MM.1S (cell line): ENCODE results near the gene TIMP2.

Experiments
- DNase-seq: peaks from one replicate; pipeline ENCODE4 v3.0.0-alpha.2; 2015
- H2AFZ ChIP-seq: fragments of 300-600 bp; sonication (generic); 2 replicates; pipeline ENCODE4 v1.6.0; 2016; ENCODE audit warnings: antibody characterized with exemption, low read length
- H3F3A ChIP-seq: fragments of 300-600 bp; sonication (generic); 2 replicates; pipeline ENCODE4 v1.6.1; 2016; ENCODE audit warnings: mild to moderate bottlenecking, antibody characterized with exemption, low read length, moderate library complexity, mixed read lengths; ENCODE audit not compliant: insufficient read depth
- H3K27ac ChIP-seq: fragments of 300-600 bp; sonication (generic); 2 replicates; pipeline ENCODE4 v1.5.1; 2016; ENCODE audit warnings: mild to moderate bottlenecking, low read length
- H3K27me3 ChIP-seq: fragments of 300-600 bp; sonication (generic); replicated peaks from 2 replicates; pipeline ENCODE4 v1.6.0; 2016; ENCODE audit warnings: low read length; ENCODE audit not compliant: insufficient read depth
- H3K36me3 ChIP-seq: fragments of 300-600 bp; sonication (generic); replicated peaks from 2 replicates; pipeline ENCODE4 v1.6.1; 2016; ENCODE audit warnings: mild to moderate bottlenecking, low read length, mixed read lengths; ENCODE audit not compliant: insufficient read depth
- H3K4me1 ChIP-seq: fragments of 300-600 bp; sonication (generic); 2 replicates; pipeline ENCODE4 v1.6.1; 2016; ENCODE audit warnings: low read length, mixed read lengths
- H3K4me2 ChIP-seq: fragments of 300-600 bp; sonication (generic); 2 replicates; pipeline ENCODE4 v1.6.0; 2016; ENCODE audit warnings: low read depth, low read length
- H3K4me3 ChIP-seq: fragments of 300-600 bp; sonication (generic); 2 replicates; pipeline ENCODE4 v1.5.1; 2016; ENCODE audit warnings: low read length, mixed read lengths
- H3K79me2 ChIP-seq: fragments of 300-600 bp; sonication (generic); 2 replicates; pipeline ENCODE4 v1.6.1; 2016; ENCODE audit warnings: mixed run types, low read length, mixed read lengths
- H3K9ac ChIP-seq: fragments of 300-600 bp; sonication (generic); 2 replicates; pipeline ENCODE4 v1.6.1; 2016; ENCODE audit warnings: low read length, mixed read lengths
- H3K9me2 ChIP-seq: fragments of 300-600 bp; sonication (generic); replicated peaks from 2 replicates; pipeline ENCODE4 v1.6.1; 2016; ENCODE audit warnings: mild to moderate bottlenecking, low read length, mixed read lengths; ENCODE audit not compliant: insufficient read depth
- H3K9me3 ChIP-seq: fragments of 300-600 bp; sonication (generic); replicated peaks from 2 replicates; pipeline ENCODE4 v1.6.1; 2016; ENCODE audit warnings: mild to moderate bottlenecking, low read length, mixed read lengths; ENCODE audit not compliant: insufficient read depth
- H4K20me1 ChIP-seq: fragments of 300-600 bp; sonication (generic); 2 replicates; pipeline ENCODE4 v1.6.1; 2016; ENCODE audit warnings: mild to moderate bottlenecking, low read length, moderate library complexity, mixed read lengths; ENCODE audit not compliant: insufficient read depth
- EZH2 ChIP-seq: fragments of 300-600 bp; sonication (generic); optimal IDR thresholded peaks from 2 replicates; pipeline ENCODE3; 2017; ENCODE audit warnings: low read depth, mild to moderate bottlenecking, antibody characterized with exemption, low read length, mixed read lengths
- EZH2phosphoT487 ChIP-seq: fragments of 300-600 bp; sonication (generic); IDR thresholded peaks from 2 replicates; pipeline ENCODE4 v1.6.1; 2018; ENCODE audit warnings: antibody characterized with exemption, low read length
- TF ChIP-seq, protein P1 (sequence below): fragments of 300-600 bp; sonication (generic); IDR thresholded peaks from 2 replicates; pipeline ENCODE4 v1.5.1; 2016; ENCODE audit warnings: antibody characterized with exemption, low read length, mixed read lengths

Gene TIMP2

DNA sequence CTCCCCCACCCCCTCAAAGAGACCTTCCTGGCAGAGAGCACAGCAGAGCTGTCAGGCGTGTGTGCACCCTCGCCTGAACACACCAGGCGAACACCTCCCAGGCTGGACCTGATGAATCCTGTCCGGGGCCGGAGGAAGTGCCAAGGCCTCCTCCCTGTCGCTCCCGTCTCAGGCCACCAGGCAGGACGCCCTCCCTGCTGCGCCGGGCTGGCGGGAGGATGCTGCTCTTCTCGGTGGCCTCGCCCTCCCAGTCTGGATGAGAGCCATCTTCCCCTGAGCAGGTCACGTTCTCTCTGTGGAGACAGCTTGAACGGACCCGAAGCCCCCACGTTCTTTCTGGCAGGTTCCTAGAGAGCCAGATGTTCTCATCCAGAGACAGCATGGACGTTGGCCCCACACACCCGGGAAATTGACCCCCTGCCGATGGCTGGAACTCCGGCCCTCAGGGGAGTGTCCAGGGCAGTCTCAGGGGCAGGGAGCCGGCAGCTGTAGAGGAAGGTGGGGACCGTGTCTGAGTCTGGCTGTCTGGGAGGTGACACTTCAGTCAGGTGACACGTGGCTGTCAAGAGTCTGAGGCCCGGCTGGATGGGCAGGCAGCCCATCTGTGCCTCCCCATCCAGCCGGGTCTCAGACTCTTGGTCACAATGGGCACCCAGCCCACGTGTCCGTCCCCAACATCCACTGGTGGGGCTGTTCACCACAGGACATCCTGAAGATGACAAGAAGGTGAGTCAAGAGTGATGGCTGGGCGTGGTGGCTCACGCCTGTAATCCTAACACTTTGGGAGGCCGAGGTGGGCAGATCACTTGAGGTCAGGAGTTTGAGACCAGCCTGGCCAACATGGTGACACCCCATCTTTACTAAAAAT lies 5.0 kb upstream of the TIMP2 start:
- Histone ChIP-seq H3K36me3 (no peaks in the 10 kb centered on the region), H3K4me3 (no peak overlapping the region), H3K4me1 (peaks cover 31% of the 10 kb centered on the region), H3K9me3 (no peaks in the 10 kb centered on the region), H4K20me1 (no peaks in the 10 kb centered on the region), H3K27me3 (no peaks in the 10 kb centered on the region), H3K9ac (no peak overlapping the region), H3F3A (peaks cover 19% of the 10 kb centered on the region), H3K9me2 (no peaks in the 10 kb centered on the region), H3K27ac (no peak overlapping the region), H3K4me2 (no peak overlapping the region), H3K79me2 (no peaks in the 10 kb centered on the region), H2AFZ (no peak overlapping the region)
- no peak for TF ChIP-seq EZH2phosphoT487
- TF ChIP-seq, protein P1, sequence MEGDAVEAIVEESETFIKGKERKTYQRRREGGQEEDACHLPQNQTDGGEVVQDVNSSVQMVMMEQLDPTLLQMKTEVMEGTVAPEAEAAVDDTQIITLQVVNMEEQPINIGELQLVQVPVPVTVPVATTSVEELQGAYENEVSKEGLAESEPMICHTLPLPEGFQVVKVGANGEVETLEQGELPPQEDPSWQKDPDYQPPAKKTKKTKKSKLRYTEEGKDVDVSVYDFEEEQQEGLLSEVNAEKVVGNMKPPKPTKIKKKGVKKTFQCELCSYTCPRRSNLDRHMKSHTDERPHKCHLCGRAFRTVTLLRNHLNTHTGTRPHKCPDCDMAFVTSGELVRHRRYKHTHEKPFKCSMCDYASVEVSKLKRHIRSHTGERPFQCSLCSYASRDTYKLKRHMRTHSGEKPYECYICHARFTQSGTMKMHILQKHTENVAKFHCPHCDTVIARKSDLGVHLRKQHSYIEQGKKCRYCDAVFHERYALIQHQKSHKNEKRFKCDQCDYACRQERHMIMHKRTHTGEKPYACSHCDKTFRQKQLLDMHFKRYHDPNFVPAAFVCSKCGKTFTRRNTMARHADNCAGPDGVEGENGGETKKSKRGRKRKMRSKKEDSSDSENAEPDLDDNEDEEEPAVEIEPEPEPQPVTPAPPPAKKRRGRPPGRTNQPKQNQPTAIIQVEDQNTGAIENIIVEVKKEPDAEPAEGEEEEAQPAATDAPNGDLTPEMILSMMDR = no peak
- TF ChIP-seq EZH2 = no peak
- no peak for DNase-seq

DNA sequence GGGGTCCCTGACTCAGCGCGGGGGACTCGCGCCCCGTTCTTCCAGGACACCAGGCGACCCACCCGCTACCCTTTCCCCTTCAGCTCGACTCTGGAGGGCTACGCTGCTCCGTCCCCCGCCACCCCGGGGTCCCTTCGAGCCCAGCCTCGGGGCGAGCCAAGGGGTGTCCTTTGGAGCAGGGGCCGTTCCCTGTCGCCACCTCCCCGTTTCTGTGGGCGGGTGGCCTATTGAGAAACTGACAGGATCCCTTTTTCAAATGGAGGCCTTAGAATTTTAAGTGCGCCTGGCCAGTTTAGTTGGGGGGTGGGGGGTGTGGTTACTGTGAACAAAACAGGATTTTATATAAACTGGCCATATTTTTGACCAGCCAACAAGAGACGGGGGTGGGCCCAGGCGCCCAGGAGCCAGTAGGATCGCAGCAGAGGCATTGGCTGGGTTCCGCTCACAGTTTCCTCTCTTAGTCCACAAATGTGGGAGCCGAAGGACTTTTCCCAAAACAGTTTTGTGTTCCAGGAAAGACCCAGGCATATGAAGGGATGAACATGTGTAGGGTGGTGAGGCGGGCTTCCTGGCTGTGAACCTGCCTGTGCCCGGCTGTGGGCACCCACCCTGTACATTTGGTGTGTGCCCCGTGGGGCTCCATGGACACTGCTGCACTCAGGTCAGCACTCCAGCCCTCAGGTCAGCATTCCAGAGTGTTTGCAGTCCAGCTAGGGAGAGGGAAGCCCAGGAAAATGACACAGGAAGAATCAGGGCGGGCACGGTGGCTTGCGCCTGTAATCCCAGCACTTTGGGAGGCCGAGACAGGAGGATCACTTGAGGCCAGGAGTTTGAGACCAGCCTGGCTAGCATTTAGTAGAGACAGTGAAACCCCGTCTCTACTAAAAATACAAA lies 722 bp upstream of the TIMP2 start:
- no peaks in the 10 kb centered on the region for H3K27me3 ChIP-seq
- H3K9me2 ChIP-seq = no peaks in the 10 kb centered on the region
- H3F3A ChIP-seq = peaks cover 12% of the 10 kb centered on the region
- H3K79me2 ChIP-seq = peaks cover 38% of the 10 kb centered on the region
- H4K20me1 ChIP-seq = 0 out of 2 replicates have a peak, but pooled peaks cover under 1% of the 10 kb centered on the region
- DNase-seq = no peak
- TF ChIP-seq EZH2 (no peak), EZH2phosphoT487 (no peak)
- TF ChIP-seq, protein P1 = no peak
- peak overlapping the region; percentile 73 for H3K9ac ChIP-seq
- H3K9me3 ChIP-seq = no peaks in the 10 kb centered on the region
- peak overlapping the region; percentile 88 for H2AFZ ChIP-seq
- H3K4me2 ChIP-seq = peak overlapping the region; percentile 84; the same call in 1 of the 2 replicates
- peak overlapping the region; percentile 63 for H3K4me3 ChIP-seq
- H3K36me3 ChIP-seq = no peaks in the 10 kb centered on the region
- peaks cover 19% of the 10 kb centered on the region for H3K4me1 ChIP-seq
- no peak overlapping the region for H3K27ac ChIP-seq

DNA sequence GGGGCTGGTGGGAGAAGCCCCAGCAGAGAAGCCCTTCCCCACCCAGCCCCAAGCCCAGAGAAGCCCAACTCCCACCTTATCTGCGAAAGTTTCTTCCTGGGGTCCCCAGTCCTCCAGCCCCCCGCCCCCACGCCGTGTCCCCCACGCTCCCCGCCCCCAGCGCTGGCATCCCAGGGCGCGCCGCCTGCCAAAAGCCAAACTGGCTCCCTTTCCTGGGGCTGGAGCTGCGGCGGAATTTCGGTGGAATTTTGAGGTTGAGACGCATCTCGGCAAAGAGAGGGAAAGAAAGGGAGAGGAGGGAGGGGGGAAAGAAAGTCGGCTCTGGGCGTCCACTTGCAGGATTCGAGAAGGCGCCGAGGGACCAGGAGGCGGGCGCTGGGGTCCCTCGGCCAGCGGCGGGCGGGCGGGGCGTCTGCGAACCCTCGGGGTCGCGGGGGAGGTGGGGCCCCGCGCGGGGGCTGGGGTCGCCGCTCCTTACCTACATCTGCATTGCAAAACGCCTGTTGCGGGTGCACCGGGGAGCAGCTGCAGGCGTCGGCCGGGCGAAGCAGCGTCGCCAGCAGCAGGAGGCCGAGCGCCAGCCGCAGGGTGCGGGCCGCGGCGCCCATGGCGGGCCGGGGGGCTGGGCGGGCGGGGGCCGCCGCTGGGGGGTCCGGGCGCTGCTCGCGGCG lies 571 bp downstream of the TIMP2 start:
- DNase-seq = peak; percentile 30
- H3K4me1 ChIP-seq = peaks cover 19% of the 10 kb centered on the region
- TF ChIP-seq EZH2phosphoT487 (no peak), EZH2 (no peak)
- TF ChIP-seq, protein P1 = no peak
- no peaks in the 10 kb centered on the region for H3K9me2 ChIP-seq
- H2AFZ ChIP-seq = no peak overlapping the region
- peaks cover 5% of the 10 kb centered on the region; the same call in 1 of the 2 replicates for H4K20me1 ChIP-seq
- no peaks in the 10 kb centered on the region for H3K36me3 ChIP-seq
- peak overlapping the region; percentile 99 for H3K27ac ChIP-seq
- H3K27me3 ChIP-seq = no peaks in the 10 kb centered on the region
- H3F3A ChIP-seq = peaks cover 12% of the 10 kb centered on the region
- peak overlapping the region; percentile 91 for H3K4me3 ChIP-seq
- peaks cover 51% of the 10 kb centered on the region for H3K79me2 ChIP-seq
- H3K9me3 ChIP-seq = no peaks in the 10 kb centered on the region
- H3K9ac ChIP-seq = peak overlapping the region; percentile 93
- peak overlapping the region; percentile 93 for H3K4me2 ChIP-seq
